NCI-H1417 treated with DMSO at 0.1 percent for 48 hours (cell line): ENCODE results near the gene GALNT8.
"Not testable (repeated sequence)": the region's sequence is repeated elsewhere in the genome, so short reads cannot be mapped to it uniquely, and the experiment has no call there.

Experiments
- DNase-seq: peaks from one replicate; lab custom pipeline; 2025; lab: John Stamatoyannopoulos, UW

The GALNT8 gene, protein sequence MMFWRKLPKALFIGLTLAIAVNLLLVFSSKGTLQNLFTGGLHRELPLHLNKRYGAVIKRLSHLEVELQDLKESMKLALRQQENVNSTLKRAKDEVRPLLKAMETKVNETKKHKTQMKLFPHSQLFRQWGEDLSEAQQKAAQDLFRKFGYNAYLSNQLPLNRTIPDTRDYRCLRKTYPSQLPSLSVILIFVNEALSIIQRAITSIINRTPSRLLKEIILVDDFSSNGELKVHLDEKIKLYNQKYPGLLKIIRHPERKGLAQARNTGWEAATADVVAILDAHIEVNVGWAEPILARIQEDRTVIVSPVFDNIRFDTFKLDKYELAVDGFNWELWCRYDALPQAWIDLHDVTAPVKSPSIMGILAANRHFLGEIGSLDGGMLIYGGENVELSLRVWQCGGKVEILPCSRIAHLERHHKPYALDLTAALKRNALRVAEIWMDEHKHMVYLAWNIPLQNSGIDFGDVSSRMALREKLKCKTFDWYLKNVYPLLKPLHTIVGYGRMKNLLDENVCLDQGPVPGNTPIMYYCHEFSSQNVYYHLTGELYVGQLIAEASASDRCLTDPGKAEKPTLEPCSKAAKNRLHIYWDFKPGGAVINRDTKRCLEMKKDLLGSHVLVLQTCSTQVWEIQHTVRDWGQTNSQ

DNA sequence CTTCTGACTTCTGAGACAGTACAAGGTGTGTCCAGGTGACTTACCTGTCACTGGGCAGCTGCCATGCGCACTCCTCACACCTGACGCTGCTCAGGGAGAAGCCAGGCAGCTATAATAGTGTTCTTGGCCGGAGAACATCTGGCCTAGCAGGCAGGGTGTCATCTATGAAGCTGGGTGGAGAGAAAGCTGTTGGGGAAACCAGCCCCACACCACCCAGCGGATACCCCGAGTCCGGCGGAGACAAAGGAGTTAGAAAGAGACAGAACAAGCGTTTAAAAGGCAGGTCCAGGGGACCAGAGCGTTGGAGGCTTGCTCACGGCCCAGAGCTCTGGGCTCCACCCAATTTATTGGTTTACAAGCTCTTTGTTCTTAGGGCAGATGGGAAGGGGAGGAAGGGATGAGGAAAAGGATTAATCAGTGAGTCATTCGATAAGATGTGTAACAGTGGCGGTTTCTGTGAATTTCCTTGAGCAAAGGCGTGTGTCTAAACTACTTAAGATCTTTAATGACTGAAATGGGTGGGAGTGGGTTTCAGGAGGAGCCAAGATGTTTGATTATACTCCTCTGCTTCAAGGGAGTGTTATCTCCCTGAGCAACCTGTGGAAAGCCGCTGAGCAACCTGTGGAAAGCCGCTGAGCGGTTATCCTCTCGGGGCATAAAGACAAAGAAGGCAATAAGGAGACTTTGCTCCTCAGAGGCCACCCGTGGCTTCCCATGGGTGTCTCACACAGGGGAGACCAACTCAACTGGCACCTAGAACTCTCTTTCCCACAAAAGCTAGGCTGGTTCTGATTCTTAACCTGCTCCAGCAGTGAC, at the start of gene GALNT8:
TSS of gene GALNT8 (plus strand) at position 580 of the 816 bp plus-strand sequence. CDS start 278 bp downstream, outside the sequence.
- DNase-seq: no peak

DNA sequence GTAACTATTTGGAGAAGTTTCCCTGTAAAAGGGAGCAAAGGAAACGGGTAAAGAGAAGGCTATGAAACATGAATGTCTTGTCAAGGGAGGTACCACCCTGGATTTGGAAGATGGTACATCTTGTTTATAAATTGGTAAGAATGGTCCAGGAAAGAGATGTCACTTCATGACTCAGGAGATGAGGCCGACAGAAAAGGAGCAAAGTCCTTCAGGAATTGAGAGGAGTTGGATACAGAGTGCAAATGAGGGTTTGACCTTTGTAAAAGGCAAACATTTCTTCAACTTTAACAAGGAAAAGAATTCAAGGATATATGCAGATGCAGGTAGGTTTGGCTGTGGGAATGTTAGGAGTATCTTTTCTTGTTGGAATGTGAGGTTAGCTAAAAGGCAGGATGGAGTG, 40.5 kb upstream of the GALNT8 start:
- no peak for DNase-seq

DNA sequence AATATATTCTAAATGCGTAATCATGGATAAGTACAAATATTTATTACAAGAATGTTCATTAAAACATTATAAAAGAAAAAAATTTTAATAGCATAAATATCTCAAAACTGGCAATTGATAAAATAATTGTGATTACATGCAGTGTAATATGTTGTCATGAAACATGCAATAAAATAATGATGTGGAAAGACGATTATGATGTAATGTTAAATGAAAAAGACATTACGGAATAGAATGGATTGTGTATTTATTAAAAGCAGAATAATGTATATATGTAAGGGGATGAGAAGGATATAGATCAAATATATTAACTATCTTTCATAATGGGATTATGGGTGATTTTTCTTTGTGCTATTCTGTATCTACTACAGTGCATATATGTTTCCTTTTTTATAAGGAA, 38.5 kb upstream of the GALNT8 start:
- DNase-seq: no peak

DNA sequence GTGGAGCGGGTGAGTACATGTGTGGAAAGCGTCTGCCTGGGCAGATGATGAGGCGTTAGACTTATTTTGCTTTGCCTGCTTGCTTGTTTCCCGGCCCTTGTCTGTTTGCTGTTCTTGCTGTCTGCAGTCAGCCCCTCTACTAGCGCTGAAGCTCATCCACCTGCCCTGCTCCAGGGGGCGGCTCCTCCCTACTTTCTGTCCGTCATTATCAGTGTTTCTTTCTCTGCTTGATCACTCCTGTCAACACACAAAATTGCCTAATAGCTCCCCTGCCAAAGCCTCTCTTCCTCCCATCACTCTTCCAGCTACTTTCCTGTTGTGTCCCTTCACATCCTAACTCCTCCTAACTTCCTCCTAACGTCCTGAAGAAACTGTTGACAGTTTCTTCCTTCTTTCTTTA, 34.9 kb upstream of the GALNT8 start:
- DNase-seq: no peak

DNA sequence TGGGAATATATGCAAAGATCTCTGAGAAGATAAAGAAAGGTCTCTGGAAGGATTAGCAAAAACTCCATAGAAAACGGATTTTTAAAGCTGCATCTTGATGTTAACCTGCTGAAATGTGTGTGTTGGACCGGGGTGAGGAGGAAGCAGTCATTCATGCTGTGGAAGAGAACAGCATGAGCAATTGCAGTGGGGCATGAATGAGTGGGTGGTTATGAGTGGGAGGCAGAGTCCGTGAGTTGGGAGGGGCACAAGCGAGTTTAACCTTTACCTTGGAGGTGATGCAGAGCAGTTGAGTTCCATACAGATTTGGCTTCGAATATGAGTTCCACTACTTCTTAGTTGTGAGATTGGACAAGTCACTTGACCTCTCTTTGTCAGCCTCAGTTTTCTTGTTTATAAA, 29.4 kb upstream of the GALNT8 start:
- DNase-seq: no peak

DNA sequence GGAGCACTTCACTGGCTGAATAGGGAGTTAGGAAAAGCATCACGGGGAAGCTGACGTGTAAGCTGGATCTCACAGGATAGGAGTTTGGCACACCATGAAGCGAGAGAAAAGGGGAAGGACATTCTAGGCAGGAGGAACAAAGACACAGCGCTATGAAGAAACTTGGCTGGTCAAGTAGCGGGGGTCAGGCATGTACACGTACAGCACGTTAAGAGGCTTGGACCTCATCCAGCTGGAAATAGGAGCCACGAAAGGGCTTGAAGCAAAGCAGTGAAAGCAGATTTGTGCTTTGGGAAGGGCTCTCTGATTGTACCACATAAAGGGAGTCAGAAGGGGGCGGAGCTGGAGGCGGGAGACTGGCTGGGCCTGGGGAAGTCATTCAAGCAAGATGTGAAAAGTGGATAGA, 19.6 kb upstream of the GALNT8 start:
- no peak for DNase-seq

DNA sequence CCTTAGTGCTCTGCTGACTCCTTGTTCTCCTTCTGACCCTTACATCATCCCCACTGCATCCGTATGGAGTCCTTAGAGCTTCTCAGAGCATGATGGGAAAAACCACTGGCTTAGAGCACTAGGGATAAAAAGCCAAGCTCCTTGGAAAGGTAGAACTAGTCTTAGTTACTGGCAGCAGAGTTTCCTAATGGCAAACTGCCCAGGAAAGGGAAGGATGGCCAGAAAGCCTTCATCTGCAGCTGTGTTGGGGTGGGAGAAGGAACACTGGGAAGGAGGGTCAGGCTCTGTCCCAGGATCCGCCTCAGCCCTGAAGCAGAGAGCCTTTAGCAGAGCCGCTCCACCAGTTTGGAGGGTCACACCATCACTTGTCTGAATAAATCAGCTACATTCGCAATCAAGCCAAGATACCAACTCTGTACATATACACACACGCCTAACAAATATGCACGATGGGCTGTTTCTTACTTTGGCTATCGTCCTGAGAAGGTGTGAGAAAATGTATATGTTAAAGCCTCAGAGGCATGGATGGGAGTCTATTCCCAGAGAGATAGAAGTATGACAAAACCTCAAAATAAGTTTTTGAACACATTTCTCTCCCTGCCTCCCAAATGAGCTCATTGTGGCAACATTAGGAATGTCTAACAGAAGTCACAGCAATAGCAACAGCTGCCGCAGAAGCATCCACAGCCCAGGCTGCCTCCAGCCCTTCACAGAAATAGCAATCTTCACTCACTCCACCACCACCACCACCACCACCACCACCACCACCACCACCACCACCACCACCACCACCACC, 18.6 kb upstream of the GALNT8 start:
- DNase-seq: no peak

DNA sequence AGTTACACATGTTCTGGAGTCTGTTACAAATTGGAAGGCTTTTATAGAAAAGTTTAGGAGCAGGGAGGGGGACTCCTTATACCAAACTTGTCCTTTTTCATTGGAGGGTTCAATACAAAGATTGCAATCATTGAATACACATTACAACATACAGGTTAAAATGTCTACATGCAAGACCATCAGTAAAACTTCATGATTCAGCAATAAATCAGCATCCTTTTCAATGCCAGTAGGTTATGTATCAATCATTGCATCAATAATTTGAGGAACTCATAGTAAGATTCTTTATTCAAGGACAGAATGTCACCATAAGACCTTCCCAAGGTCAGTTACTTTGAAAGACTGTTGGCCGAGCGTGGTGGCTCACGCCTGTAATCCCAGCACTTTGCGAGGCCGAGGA, 16.5 kb upstream of the GALNT8 start:
- DNase-seq: no peak

DNA sequence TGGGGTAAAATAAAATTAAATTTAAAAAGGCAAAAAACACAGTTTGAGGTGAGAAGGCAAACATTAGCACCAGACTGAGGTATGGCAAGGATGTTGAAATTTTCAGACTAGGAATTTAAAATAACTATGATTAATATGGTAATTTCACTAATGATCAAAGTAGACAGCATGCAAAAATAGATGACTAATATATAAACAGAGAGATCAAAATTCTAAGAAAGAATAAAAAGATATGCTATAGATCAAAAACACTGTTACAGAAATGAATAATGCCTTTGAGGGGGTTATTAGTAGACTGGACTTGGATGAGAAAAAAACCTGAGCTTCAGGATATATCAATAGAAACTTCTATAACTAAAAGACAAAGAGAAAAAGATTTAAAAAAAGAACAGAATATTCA, 14.4 kb upstream of the GALNT8 start:
- no peak for DNase-seq

DNA sequence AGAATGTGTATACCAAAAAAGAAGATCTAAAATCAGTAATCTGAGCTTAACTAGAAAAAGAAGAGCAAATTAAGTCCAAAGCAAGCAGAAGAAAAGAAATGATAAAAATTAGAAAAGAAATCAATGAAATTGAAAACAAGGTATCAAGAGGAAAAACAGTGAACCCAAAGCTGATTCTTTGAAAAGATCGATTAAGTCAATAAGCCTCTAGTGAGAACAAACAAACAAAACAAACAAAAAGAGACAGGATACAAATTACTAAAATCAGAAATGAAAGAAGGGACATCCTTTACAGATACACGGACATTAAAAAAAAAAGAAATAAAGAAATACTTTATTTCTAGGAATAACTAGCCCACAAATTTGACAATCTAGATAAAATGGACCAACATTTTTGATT, 12.9 kb upstream of the GALNT8 start:
- DNase-seq: no peak

DNA sequence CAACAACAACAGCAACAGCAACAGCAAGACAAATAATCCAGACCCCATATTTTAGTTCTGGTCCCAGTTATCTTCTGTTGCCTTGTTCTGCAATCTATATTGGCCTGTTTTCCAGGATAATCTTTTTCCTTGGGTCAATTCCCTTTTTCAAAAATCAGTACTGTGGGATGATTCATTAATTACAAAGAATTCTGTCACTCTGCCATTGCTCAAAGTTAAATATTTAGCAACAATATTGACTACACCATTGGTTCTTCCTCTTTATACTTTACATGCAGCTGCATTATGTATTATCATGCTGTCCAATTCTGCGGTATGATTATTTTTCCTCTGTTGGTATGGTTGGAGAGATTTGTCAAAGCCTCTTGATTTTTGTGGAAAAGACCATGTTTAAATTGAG, 10.1 kb upstream of the GALNT8 start:
- DNase-seq: no peak

DNA sequence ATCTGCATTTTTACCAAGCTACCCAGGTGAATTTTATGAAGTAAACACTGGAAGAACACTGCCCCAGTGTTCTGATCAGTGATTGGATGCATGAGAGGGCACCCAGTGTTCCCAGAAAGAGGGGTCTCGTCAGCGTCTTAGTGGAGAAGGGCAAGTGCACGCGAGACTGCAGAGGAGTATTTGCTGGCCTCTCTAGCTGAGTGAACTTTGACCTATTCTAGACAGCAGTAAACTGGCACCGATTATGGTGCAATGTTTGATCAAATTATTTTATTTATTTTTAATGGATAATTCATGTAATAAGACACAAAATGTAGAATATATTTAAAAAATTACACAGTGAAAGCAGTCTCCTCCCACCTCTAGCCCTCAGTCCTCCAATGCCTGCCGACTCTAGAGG, 5.3 kb upstream of the GALNT8 start:
- DNase-seq: no peak

DNA sequence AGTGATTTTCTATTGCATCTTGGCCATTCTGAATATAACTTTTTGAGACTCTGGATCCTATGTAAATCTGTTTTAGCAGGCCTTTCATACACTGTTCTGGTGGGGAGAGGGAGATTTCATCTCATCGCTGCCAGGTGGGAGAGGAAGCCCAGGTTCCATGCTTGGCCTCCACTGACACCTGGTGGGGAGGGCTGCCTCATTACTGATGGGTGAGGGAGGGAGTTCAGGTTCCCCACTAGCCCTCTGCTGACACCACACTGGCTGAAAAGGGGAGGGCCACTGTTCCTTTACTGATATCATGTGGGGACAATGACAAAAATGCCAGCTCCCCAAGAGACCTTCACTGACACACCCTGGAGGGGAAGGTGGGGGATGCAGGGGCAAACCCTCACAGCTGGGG, 2.4 kb upstream of the GALNT8 start:
- DNase-seq: no peak

DNA sequence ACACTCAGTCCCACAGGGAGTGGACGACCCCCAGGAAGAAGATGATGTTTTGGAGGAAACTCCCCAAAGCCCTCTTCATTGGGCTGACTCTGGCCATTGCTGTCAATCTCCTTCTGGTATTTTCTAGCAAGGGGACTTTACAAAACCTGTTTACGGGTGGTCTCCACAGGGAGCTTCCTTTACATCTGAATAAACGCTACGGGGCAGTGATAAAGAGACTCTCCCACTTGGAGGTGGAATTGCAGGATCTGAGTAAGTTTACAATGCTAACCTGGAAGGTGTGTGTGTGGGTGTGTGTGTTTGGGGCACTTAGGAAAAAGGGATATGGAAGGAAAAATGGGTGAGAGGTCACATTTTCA, 416 bp downstream of the GALNT8 start:
- no peak for DNase-seq

DNA sequence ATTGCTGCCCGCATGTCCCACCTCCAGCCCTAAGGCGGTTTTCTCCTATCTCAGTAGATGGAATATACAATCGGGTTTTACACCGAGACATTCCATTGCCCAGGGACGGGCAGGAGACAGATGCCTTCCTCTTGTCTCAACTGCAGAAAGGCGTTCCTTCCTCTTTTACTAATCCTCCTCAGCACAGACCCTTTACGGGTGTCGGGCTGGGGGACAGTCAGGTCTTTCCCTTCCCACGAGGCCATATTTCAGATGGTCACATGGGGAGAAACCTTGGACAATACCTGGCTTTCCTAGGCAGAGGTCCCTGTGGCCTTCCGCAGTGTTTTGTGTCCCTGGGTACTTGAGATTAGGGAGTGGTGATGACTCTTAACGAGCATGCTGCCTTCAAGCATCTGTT, 1.4 kb downstream of the GALNT8 start:
- not testable (repeated sequence) for DNase-seq

DNA sequence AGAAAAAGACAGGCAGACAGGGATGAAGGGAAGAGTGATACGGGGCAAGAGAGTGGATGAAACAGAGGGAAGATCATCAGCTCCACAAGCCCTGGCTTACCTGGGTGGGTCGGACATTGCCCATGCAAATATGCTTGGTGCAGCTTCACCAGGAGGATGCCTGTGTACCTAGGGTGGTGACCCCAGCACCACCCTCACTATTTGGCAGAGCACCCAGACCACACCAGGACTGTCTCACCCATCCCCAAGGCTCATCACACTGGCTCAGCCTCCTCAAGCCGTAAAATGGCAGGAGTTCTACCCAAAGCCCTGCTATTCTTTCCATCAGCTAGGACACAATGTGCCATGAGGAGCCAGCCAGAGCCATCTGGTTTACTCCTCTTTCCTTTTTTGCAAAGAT, 3.0 kb downstream of the GALNT8 start:
- DNase-seq: no peak

DNA sequence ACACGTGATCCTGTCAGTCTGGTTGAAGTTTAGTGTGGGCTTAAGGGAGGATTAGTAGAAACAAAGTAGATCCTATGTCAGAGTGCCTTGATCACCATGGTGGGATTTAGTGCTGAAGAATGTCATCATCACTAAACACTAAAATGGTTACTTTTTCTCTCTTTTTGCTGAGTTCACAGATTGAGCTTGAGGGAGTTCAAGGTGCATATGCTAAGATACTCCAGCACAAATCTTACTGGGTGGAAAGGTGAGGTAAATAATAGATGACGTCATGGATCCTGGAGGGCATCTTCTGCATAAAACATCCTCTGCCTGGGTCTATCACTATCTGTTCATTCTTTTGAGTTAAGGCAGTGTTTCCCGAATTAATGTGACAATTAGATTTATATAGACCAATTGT, 4.9 kb downstream of the GALNT8 start:
- no peak for DNase-seq

DNA sequence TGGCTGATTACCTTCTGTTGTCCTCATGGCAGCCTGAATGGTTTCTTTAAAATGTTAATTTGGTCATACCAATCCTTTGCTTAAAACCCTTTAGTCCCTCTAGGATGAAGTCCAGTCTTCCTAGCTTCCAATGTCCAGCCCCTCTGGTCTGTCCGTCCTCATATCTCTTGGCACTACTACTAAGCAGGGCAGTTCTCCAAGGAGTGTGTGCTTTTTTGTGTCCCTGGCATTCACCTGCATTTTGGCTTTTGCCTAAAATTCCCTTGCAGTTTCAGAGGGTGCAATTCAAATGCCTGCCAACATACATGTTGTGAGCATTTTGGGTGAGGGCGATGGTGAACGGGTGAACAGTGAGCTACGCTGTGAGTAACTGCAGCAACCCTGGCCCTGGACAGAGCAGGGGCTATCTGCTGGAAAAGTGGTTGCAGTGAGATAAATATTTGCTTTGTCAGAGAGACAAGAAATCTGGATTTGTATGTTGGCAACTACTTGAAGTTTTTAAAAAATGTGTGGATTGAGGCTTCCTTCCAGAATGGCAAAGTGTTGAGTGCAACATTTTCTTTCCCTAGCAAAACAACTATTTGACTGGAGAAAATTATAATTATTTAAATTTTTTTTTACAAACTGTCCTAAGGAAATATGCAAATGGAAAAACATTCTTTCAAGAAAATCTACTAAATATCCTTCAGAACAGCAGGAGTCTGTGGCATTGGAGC, 14.6 kb downstream of the GALNT8 start:
- no peak for DNase-seq

DNA sequence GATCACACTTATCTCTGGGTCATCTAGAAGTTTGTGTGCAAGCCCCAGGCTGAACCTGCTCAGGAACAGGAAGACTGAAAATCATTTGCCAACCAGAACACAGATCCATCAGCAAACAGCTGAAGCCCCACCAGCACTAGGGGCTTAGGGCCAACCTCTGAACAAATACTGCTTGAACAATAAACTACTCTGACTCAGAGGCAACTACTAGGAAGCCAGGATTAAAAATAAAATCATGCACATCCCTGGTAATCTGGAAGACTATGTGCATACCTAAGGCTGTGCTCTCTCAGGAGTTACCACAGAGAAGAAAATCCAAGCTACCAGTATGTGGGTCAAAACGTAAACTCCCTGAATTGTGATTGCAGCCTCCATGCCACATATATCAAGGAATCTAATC, 15.9 kb downstream of the GALNT8 start:
- no peak for DNase-seq

DNA sequence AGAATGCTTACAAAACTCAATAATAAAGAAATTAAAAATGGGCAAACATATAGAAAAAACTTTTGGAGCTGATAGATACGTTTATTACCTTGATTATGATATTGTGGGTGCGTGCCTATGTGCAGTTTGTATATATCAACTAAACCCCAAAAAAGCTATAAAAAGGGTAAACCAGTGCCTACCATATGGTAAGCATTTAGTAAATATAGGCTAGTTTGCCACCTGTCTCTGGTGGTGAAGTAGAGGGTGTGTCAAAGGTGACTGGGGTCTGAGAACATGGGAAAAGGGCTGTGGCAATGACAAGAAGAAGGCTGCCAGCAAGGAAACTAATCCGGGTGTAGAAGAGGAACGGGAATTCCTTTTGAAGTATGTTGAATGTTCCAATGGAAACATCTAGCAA, 18.3 kb downstream of the GALNT8 start:
- no peak for DNase-seq

DNA sequence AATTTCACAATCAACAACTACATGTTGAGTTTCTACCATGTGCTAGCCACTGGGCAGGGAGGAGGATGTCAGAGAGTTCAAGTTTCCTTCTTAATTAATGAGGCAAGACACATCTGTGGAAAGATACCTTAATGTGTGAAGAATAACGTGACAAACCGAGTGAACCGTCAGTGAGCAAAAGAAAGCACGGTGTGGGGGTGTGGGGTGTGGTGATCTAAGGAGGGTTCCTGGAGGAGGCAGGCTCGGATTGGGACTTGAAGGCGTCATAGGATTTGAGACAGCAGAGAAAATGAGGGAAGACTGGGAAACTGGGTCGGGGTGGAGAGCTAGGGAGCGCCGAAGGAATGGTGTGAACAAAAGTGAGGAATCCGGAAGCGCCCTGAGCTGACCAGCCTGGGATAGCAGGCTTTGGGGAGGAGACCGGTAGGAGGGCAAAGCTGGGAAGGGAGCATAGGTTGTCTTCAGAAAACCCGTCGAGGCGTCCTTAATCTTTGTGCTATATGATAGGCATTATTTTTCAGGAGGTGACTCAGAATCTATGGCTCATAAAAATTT, 22.3 kb downstream of the GALNT8 start:
- no peak for DNase-seq
